ENCODE data around the gene CDADC1.

DNA sequence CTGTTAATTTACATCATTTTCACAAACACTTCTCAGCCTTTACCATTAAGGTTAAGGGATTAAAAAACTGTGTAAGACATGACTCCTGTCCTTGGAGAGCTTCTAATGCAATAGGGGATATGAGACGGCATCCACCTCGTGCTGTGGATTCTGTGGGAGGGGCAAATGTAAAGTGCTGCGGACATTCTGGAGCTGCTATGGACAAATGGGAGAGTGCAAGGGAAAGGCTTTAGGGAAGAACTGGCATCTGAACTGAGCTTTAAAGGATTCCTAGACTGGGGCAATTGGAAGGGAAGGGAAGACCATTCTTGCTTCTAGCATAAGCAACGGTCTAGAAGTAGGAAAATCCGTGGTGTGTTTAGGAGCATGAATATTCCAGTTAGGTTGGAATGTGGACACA lies 31.4 kb downstream of the CDADC1 start:
- TF ChIP-seq, protein P1, sequence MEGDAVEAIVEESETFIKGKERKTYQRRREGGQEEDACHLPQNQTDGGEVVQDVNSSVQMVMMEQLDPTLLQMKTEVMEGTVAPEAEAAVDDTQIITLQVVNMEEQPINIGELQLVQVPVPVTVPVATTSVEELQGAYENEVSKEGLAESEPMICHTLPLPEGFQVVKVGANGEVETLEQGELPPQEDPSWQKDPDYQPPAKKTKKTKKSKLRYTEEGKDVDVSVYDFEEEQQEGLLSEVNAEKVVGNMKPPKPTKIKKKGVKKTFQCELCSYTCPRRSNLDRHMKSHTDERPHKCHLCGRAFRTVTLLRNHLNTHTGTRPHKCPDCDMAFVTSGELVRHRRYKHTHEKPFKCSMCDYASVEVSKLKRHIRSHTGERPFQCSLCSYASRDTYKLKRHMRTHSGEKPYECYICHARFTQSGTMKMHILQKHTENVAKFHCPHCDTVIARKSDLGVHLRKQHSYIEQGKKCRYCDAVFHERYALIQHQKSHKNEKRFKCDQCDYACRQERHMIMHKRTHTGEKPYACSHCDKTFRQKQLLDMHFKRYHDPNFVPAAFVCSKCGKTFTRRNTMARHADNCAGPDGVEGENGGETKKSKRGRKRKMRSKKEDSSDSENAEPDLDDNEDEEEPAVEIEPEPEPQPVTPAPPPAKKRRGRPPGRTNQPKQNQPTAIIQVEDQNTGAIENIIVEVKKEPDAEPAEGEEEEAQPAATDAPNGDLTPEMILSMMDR (IDR thresholded peaks at IDR 0.05; ENCODE audit: insufficient read depth, low read length) = no peak
- no peak for TF ChIP-seq POLR2AphosphoS5 (IDR thresholded peaks at IDR 0.05; ENCODE audit: low read depth)
- TF ChIP-seq GABPA (IDR thresholded peaks at IDR 0.05; ENCODE audit: low read depth) = no peak
- TF ChIP-seq, protein P2, sequence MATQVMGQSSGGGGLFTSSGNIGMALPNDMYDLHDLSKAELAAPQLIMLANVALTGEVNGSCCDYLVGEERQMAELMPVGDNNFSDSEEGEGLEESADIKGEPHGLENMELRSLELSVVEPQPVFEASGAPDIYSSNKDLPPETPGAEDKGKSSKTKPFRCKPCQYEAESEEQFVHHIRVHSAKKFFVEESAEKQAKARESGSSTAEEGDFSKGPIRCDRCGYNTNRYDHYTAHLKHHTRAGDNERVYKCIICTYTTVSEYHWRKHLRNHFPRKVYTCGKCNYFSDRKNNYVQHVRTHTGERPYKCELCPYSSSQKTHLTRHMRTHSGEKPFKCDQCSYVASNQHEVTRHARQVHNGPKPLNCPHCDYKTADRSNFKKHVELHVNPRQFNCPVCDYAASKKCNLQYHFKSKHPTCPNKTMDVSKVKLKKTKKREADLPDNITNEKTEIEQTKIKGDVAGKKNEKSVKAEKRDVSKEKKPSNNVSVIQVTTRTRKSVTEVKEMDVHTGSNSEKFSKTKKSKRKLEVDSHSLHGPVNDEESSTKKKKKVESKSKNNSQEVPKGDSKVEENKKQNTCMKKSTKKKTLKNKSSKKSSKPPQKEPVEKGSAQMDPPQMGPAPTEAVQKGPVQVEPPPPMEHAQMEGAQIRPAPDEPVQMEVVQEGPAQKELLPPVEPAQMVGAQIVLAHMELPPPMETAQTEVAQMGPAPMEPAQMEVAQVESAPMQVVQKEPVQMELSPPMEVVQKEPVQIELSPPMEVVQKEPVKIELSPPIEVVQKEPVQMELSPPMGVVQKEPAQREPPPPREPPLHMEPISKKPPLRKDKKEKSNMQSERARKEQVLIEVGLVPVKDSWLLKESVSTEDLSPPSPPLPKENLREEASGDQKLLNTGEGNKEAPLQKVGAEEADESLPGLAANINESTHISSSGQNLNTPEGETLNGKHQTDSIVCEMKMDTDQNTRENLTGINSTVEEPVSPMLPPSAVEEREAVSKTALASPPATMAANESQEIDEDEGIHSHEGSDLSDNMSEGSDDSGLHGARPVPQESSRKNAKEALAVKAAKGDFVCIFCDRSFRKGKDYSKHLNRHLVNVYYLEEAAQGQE (IDR thresholded peaks at IDR 0.05; ENCODE audit: insufficient replicate concordance, low read depth) = no peak
- TF ChIP-seq SPI1 (IDR thresholded peaks at IDR 0.05; ENCODE audit: borderline replicate concordance, low read depth) = no peak
